GM06990 (cell line): ENCODE measurements around the gene GASK1B.

Source experiments
- DNase-seq: peaks from one replicate; pipeline ENCODE4 v3.0.0-alpha.2; 2011; ENCODE audit not compliant: insufficient read length; ENCODE audit errors: extremely low read depth
- H3K27me3 ChIP-seq: replicated peaks from 2 replicates; pipeline ENCODE4 v1.6.0; 2011; ENCODE audit warnings: low read length; ENCODE audit not compliant: control insufficient read depth, insufficient read depth
- H3K36me3 ChIP-seq: 2 replicates; pipeline ENCODE4 v1.5.1; 2011; ENCODE audit warnings: low read length; ENCODE audit not compliant: control insufficient read depth, insufficient read depth
- H3K4me3 ChIP-seq: replicated peaks from 2 replicates; pipeline ENCODE4 v1.5.1; 2011; ENCODE audit warnings: low read depth, mild to moderate bottlenecking, control low read depth, low read length
- TF ChIP-seq, protein P1 (sequence below): IDR thresholded peaks from 2 replicates; pipeline ENCODE4 v1.5.1; 2011; ENCODE audit warnings: low read length, control low read depth, mild to moderate bottlenecking, inconsistent platforms; ENCODE audit not compliant: insufficient read depth, poor library complexity, severe bottlenecking

GASK1B gene

DNA sequence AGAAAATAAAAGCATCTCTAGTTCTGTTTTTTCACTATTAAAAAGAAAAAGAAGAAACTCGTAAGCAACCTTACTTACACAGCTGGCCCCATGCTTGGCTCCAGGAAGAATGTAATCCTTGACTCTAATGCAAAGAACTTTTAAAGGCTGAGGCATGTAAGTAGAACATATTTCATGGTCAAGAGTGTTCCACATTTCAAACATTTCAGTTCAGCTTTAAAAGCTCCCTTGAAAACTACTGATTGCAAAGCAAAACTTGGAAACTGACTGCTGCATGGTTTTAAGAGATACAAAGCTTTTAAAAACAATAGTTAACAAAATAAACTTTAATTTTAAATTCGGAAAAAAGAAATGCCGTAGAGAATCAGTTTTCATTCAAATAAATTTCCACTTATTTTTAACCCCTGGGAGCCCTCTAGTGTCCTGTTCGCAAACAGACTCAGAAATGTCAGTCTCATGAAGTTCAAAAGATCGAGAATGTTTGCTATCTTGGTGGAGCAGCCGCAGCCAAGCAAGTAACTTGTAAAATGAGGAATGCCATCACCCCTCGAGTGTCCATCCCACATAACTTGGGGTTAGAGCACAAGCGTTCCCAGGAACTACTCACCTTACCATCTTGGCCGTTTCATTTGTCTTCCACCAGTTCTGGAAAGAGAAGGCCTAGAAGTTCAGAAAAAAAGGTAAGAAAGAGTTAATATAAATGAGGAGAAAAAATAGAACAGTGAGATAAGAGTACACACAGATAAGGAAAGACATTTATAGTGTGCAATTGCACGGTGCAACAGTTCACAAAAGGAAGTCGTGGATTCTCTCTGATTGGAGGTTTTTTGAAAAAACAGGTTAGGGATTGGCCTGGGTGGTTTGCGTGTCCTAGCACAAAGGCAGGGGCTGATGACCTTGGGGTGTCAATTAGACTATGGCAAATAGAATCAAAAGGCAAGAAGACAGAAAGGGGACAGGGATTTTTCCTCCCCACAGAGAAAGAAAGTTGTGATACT lies at the start of gene GASK1B:
TSS of gene GASK1B (minus strand) at position 765 of the 998 bp plus-strand sequence. CDS start 1,650 bp downstream, outside the sequence.
- Histone ChIP-seq H3K36me3 (no peaks in the 10 kb centered on the region), H3K27me3 (no peaks in the 10 kb centered on the region), H3K4me3 (no peak within 1 kb of the TSS)
- TF ChIP-seq, protein P1, sequence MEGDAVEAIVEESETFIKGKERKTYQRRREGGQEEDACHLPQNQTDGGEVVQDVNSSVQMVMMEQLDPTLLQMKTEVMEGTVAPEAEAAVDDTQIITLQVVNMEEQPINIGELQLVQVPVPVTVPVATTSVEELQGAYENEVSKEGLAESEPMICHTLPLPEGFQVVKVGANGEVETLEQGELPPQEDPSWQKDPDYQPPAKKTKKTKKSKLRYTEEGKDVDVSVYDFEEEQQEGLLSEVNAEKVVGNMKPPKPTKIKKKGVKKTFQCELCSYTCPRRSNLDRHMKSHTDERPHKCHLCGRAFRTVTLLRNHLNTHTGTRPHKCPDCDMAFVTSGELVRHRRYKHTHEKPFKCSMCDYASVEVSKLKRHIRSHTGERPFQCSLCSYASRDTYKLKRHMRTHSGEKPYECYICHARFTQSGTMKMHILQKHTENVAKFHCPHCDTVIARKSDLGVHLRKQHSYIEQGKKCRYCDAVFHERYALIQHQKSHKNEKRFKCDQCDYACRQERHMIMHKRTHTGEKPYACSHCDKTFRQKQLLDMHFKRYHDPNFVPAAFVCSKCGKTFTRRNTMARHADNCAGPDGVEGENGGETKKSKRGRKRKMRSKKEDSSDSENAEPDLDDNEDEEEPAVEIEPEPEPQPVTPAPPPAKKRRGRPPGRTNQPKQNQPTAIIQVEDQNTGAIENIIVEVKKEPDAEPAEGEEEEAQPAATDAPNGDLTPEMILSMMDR: peak; percentile 57
- no peak for DNase-seq

DNA sequence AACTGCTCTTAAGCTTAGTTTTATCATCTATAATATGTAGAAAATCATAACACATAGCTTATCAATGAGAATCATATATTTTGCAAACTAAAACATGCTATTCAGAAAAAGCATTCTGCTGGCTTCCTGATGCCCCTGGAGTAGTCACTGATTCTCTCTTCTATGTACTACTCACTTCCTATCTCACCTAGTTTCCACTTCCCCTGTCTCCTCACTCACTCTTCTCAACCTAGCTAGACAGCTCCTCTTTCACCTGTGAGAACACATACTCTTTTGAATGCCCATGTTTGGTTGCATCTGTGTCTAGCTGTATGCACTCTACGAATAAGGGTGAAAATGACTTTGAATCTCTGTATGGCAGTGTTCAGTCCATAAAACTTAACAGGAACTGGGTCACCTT lies 46.8 kb upstream of the GASK1B start:
- Histone ChIP-seq H3K36me3 (no peaks in the 10 kb centered on the region), H3K27me3 (no peaks in the 10 kb centered on the region), H3K4me3 (no peak overlapping the region)
- DNase-seq: no peak
- TF ChIP-seq, protein P1: no peak

DNA sequence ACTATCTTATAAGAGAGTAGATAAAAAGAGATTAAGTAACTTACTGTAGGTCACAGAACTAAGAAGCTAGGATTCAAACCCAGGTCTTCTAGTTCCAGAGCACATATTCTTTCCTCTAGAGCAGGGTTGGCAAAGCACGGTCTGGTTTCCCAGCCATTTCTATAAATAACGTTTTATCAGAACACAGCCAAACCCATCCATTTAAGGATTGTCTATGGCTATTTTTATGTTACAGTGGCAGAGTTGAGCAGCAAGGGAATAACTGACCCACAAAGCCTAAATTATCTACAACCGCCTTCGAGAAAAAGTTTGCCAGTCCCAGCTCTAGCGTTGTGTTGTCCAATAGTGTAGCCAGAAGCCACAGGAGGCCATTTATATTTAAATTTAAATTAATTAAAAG lies 44.9 kb upstream of the GASK1B start:
- no peaks in the 10 kb centered on the region for H3K27me3 ChIP-seq
- H3K36me3 ChIP-seq: no peaks in the 10 kb centered on the region
- DNase-seq: no peak
- H3K4me3 ChIP-seq: no peak overlapping the region
- TF ChIP-seq, protein P1: no peak

DNA sequence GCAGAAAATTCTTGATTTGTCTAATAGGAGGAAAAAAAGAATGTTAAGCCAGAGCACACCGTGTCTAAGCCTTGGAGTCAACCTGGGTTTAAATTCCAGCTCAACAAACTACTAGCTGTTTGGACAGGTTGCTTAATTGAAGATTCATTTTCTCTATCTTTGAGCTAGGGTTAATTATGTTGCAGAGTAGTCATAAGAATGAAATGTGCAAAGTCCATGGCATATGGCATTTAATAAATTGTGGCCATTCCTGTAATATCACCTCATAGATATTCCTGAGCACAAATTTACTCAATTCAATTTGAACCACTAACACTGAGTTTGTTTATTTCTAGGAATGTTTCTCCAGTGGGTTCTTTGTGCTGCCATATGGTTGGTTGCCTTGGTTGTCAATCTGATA lies 42.0 kb upstream of the GASK1B start:
- no peak for DNase-seq
- TF ChIP-seq, protein P1: no peak
- Histone ChIP-seq H3K36me3 (no peaks in the 10 kb centered on the region), H3K27me3 (no peaks in the 10 kb centered on the region), H3K4me3 (no peak overlapping the region)

DNA sequence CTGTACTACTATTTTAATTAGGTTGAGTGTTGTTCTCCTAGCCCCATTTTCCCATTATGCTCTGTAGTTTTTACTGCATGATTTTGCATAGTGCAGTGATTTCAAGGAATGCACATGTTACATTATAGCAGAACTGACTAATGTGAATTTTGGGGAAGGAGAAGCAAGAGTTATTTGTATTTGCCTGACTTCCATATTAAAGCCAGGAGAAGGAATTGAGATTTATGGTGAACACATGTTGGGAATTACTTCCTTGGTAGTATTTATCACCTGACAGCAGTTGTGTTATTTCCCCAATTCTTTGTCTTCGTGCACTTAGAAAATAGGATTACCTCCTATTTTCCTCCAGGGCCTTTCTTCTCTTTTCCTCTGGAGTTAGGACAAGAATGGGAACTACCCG lies 40.6 kb upstream of the GASK1B start:
- Histone ChIP-seq H3K36me3 (no peaks in the 10 kb centered on the region), H3K4me3 (no peak overlapping the region), H3K27me3 (no peaks in the 10 kb centered on the region)
- TF ChIP-seq, protein P1: no peak
- DNase-seq: no peak
